GM18909 (cell line): ENCODE results near the gene RPS23.
A peak's percentile ranks its signal among the peaks of the same experiment; 100 is the strongest.

Experiments
- ATAC-seq: cut with Tn5 transposase; IDR thresholded peaks from one replicate; pipeline ENCODE4 v1.9.1; 2021; ENCODE audit warnings: mild to moderate bottlenecking; ENCODE audit not compliant: unreplicated experiment, poor library complexity

RPS23 gene

GRCh38 chr5:82277987-82278710, at the start of gene RPS23:
TSS of gene RPS23 (minus strand) at chr5:82278354. CDS start at chr5:82278323, 31 bp downstream.
- peak; percentile 94 for ATAC-seq

DNA sequence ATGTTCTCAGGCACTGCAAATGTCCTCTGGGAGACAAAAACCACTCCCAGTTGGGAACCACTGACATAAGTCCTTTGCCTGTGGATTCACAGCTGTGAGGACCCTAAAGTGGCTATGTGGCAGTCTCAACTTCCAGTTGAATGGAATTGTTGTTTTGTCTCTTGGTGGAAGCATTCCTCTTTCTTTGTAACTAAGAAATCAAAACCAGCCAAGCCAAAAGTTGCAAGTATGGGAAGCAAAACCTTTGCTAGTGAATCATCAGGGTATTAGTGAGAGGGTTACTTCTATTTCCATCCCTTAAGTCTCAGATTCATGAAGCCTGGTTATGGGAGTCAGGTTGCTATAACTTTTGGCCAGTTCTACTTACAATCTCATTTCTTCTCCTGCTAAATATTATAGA, 49.8 kb upstream of the RPS23 start:
- ATAC-seq = no peak

GRCh38 chr5:82325996-82326395, 47.8 kb upstream of the RPS23 start:
- ATAC-seq = no peak

- no peak for ATAC-seq
Measured at GRCh38 chr5:82325155-82325554, 47.0 kb upstream of the RPS23 start.

GRCh38 chr5:82320966-82321365, 42.8 kb upstream of the RPS23 start:
- ATAC-seq = no peak

GRCh38 chr5:82319651-82320376, 41.7 kb upstream of the RPS23 start:
- ATAC-seq = no peak

DNA sequence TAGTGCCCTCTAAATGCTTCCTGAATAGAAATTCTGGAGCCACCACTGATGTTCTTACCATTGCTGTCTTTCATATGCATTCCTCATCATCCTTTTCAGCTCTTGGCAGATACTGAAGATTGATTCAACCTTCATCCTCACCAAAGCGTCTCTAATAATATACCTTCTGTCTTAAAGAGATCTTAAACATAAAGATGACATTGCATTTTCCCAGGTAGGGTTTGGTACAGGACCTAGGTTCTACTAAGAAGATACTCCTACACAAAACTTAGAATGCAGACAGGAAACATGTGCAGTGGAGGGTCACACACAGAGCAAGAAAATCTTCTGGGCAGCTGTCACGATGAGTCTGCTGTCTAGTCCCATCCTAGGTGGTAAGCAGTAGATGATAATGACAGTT, 41.0 kb upstream of the RPS23 start:
- no peak for ATAC-seq

- no peak for ATAC-seq
Measured at GRCh38 chr5:82314964-82315758, 37.0 kb upstream of the RPS23 start.

- no peak for ATAC-seq
Measured at GRCh38 chr5:82313016-82313415, 34.9 kb upstream of the RPS23 start.

GRCh38 chr5:82312373-82312856, 34.3 kb upstream of the RPS23 start:
- ATAC-seq = no peak

- no peak for ATAC-seq
Measured at GRCh38 chr5:82309091-82309531, 31.0 kb upstream of the RPS23 start.

DNA sequence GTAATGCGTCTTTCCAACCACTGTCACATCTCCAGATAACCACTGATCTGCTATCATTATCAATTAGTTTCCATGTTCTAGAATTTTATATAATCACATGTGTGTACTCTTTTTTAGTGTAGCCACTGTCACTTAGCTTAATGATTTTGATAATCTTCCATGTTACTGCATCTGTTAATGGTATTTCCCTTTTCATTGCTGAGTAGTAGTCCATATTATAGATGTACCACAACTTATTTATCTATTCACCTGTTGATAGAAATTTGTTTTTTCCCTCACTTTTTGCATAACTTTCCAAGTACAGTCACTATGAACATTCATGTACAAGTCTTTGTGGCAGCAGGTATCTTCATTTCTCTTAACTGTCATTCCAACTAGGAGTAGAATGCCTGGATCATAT, 30.3 kb upstream of the RPS23 start:
- no peak for ATAC-seq

DNA sequence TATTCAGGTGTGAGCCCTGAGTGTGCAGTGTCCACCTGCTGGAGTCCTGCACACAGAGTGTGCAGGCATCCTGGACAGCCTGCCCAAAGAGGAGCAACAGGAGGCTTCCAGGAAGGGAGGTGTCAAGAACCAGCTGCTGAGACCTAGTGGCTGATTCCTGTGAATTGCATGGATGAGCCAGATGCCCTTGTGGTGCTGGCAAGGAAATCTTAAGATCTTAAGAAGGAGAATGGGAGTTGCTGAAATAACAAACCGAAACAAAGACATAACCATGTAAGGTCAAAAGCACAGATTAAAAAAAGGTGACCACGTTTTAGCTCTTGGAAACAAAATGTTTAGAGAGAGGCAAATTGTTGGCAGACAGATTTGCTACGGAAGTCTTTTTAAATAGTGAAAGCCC, 29.3 kb upstream of the RPS23 start:
- ATAC-seq = no peak

DNA sequence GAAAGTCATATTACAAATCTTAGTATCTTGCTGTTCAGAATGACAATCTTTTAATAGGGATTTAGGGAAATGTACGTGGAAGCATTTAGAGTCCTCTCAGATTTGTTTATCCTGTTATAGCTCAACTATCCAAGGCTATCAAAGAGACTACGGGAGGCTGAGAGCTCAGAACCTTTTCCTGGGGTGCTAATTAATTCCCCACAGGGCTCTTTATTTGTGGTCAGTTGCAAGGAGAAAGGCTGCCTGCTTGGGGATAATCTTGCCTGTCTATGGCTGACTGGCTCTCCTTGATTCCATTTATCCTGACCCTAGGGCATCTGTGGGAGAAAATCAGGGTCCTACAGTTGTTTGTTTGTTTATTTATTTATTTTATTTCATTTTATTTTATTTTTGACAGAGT, 28.0 kb upstream of the RPS23 start:
- ATAC-seq = no peak

- no peak for ATAC-seq
Measured at GRCh38 chr5:82301190-82301589, 23.0 kb upstream of the RPS23 start.

DNA sequence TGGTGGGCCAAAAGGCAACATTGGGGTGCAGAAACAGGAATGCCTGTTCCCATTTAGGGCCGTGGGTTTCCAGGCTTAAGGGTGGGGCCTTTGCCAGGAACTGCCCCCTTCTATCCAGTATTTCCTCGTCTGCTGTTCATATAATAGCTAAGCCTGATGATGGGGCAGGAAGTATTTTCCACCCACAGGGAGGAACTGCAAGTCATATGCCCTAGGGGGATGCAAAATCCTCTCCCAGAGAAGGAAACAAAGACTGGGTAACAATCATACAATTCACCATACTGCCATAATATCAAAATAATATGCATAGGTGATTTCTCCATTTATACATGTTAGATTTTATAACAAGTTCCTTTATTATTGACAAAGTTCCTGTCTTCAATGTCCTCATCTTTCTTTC, 20.5 kb upstream of the RPS23 start:
- no peak for ATAC-seq

- ATAC-seq = no peak
Measured at GRCh38 chr5:82297711-82298110, 19.6 kb upstream of the RPS23 start.

DNA sequence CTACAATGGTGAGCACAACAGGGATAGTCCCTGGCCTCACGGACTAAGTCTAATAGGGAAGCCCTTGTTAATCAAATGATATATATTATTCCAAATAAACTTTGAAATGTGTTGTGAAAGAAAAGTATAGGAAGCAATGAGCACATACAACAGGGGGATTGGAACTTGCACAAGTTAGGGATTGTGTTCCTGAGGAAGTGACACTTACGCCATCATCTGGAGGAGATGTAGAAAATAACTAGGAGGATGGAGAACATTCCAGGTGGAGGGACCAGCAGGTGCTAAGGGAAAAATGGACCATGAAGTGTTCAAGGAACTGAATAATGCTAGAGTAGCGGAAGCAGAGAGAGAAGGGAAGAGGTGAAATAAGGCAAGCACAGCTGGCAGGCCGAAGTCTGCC, 18.8 kb upstream of the RPS23 start:
- no peak for ATAC-seq

DNA sequence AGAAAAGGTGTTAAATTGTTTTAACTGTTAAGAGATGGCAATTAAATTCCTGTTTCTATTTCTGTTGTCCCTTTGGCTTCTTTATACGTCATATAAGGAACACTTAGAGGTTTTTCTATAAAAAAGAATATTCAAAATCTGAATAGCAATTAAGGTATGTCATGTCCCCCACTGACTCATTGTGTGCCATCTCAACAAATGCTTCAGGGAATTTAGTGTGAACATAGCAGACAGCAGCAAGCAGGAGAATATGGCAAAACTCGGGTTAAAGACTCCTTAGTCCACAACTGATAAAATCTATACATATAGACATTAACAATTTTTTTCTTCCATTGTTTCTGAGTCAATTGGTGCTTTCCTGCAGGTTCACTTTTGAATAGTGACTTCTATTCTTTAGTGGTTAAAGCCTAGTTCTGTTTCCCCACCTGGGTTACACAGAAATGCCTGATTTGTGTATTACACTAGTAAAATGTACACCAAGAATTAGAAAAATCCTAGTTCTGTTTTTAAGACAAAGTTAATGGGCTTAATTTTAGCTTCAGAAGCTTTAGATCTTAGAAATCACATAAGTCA, 17.9 kb upstream of the RPS23 start:
- no peak for ATAC-seq

- no peak for ATAC-seq
Measured at GRCh38 chr5:82295144-82295543, 17.0 kb upstream of the RPS23 start.

DNA sequence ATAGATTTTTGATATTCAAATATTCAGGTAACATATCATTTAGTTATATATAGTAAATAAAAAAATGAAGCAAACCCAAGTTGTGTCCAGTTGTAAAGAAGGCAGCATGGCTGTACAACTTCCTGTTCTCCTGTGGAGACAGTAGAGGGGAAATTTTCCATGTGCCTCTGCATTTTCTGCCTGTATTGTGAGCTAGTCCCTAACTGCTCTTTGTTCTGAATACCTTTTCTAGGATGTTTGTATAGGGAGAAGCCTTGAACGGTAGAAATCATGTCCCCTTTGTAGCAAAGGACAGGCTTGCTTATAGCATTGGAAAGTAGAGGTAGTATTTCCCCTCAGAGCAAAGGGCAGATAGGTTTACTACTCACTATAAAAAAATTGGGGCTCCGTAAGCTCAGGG, 13.3 kb upstream of the RPS23 start:
- ATAC-seq = no peak
